ENCODE data around the gene CCNY. TPM values are rescaled to one million over a fixed set of nuclear protein-coding genes. Genes with fewer than 3 reads are reported as not detected.

The CCNY gene
- polyA plus RNA-seq, 2 of the 4 experiments (the other 2 are of a cell fraction): 28.1 to 55.5 TPM

GRCh38 chr10:35605191-35605590 lies 268.9 kb downstream of the CCNY start, which contains the start of gene GJD4:
Gene GJD4, plus strand, starts transcription at chr10:35605341. Its CDS starts 227 bp downstream, at chr10:35605568.
- ChIA-PET POLR2A (no interaction called here), CTCF (no interaction called here)
- Histone ChIP-seq H3K4me2 (no peak within 1 kb of the TSS), H3K27ac (no peak within 1 kb of the TSS), H3K4me3 (no peak within 1 kb of the TSS), H3K9me3 (peaks cover 4% of the 10 kb centered on the region; the same call in 2 of the 3 replicates), H3K4me1 (0 out of 3 replicates have a peak, but pooled peaks cover 3% of the 10 kb centered on the region)
- WGBS (ENCODE audit: missing lambda C conversion rate): 70% methylated on average over 8 of the region's 8 CpGs
- no peak for FAIRE-seq
- ATAC-seq: peak; percentile 28 to 42; a peak in 2 of 6 replicates
- no peak for DNase-seq (ENCODE audit: low read depth in 1 of 2, low spot score in 1 of 2)
- TF ChIP-seq PHF8 (IDR thresholded peaks at IDR 0.05; ENCODE audit: borderline replicate concordance, low read depth): no peak
- no peak for TF ChIP-seq SMC3 (IDR thresholded peaks at IDR 0.05)
- TF ChIP-seq GATA3 (IDR thresholded peaks at IDR 0.05; ENCODE audit: borderline replicate concordance): no peak
- TF ChIP-seq NPAS2 (CRISPR knock-in tag; IDR thresholded peaks at IDR 0.05; ENCODE audit: borderline replicate concordance): no peak
- TF ChIP-seq CEBPB (IDR thresholded peaks at IDR 0.05): no peak
- TF ChIP-seq EHF (CRISPR knock-in tag; IDR thresholded peaks at IDR 0.05): no peak
- no peak for TF ChIP-seq HDAC2 (IDR thresholded peaks at IDR 0.05)
- TF ChIP-seq MAZ (IDR thresholded peaks at IDR 0.05; ENCODE audit: borderline replicate concordance, low read depth, low read length): no peak
- TF ChIP-seq SREBF2 (IDR thresholded peaks at IDR 0.05): no peak
- TF ChIP-seq RARB (CRISPR knock-in tag; IDR thresholded peaks at IDR 0.05): no peak
- no peak for TF ChIP-seq HMGXB4 (CRISPR knock-in tag; IDR thresholded peaks at IDR 0.05; ENCODE audit: borderline replicate concordance)
- TF ChIP-seq MYC (IDR thresholded peaks at IDR 0.05; ENCODE audit: borderline replicate concordance, low read length): no peak
- no peak for TF ChIP-seq ZNF302 (CRISPR knock-in tag; IDR thresholded peaks at IDR 0.05)
- TF ChIP-seq POLR2AphosphoS2 (conservative IDR thresholded peaks at IDR 0.05; ENCODE audit: low read length): no peak
- no peak for TF ChIP-seq POLR2A (IDR thresholded peaks at IDR 0.05; ENCODE audit: low read length)
- no peak for TF ChIP-seq CHD2 (IDR thresholded peaks at IDR 0.05; ENCODE audit: low read length, partially characterized antibody)
- no peak for TF ChIP-seq RFX5 (IDR thresholded peaks at IDR 0.05)
- no peak for TF ChIP-seq ELK1 (IDR thresholded peaks at IDR 0.05; ENCODE audit: low read depth, low read length)
- no peak for TF ChIP-seq NR3C1 (IDR thresholded peaks at IDR 0.05)
- no peak for TF ChIP-seq CHD4 (IDR thresholded peaks at IDR 0.05; ENCODE audit: borderline replicate concordance)

GRCh38 chr10:35606430-35606829 lies 270.1 kb downstream of the CCNY start:
- peaks cover 4% of the 10 kb centered on the region; the same call in 2 of the 3 replicates for H3K9me3 ChIP-seq
- 0 out of 3 replicates have a peak, but pooled peaks cover 3% of the 10 kb centered on the region for H3K4me1 ChIP-seq
- H3K27ac ChIP-seq: no peak overlapping the region
- no peak overlapping the region for H3K4me2 ChIP-seq
- POLR2A ChIA-PET: no interaction called here
- WGBS (ENCODE audit: missing lambda C conversion rate): 69% methylated on average over 6 of the region's 6 CpGs
- H3K4me3 ChIP-seq: no peak overlapping the region
- CTCF ChIA-PET: no interaction called here
- FAIRE-seq (no peak), DNase-seq (ENCODE audit: low read depth in 1 of 2, low spot score in 1 of 2) (no peak), ATAC-seq (no peak)
- TF ChIP-seq FOSL2 (IDR thresholded peaks at IDR 0.05) (no peak), FOSL2 (CRISPR knock-in tag; IDR thresholded peaks at IDR 0.05) (peak; percentile 41), JUNB (IDR thresholded peaks at IDR 0.05) (no peak)
